GM12872 (cell line): ENCODE data around the gene MAML2.
A peak's percentile ranks its signal among the peaks of the same experiment; 100 is the strongest.

ENCODE experiments used
- TF ChIP-seq, protein P1 (sequence below): IDR thresholded peaks from 3 replicates; pipeline ENCODE4 v1.5.1; 2011; ENCODE audit warnings: low read depth, mild to moderate bottlenecking, low read length, moderate library complexity; ENCODE audit not compliant: insufficient read depth

The MAML2 gene

DNA sequence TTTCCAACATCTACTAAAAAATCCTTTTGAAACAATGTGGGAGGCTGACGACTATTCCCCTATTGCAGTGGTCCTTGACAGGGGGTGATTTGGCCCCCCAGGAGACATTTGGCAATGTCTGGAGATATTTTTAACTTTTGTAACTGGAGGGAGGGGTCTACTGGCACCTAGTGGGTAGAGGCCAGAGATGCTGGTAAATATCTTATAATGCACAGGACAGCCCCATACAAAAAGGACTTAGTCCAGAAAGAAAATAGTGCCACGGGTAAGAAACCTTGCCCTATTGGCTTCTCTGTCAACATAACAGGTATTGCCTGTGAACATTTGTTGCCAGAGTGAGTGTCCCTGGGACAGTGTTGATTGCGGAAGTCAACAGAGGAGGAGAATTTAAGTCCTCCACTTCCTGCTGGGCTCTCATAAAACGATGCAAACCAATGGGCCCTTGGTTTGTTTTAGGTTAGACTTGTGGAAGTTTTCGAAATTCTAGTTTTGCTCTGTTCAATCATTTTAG lies 101.6 kb downstream of the MAML2 start:
- TF ChIP-seq, protein P1, sequence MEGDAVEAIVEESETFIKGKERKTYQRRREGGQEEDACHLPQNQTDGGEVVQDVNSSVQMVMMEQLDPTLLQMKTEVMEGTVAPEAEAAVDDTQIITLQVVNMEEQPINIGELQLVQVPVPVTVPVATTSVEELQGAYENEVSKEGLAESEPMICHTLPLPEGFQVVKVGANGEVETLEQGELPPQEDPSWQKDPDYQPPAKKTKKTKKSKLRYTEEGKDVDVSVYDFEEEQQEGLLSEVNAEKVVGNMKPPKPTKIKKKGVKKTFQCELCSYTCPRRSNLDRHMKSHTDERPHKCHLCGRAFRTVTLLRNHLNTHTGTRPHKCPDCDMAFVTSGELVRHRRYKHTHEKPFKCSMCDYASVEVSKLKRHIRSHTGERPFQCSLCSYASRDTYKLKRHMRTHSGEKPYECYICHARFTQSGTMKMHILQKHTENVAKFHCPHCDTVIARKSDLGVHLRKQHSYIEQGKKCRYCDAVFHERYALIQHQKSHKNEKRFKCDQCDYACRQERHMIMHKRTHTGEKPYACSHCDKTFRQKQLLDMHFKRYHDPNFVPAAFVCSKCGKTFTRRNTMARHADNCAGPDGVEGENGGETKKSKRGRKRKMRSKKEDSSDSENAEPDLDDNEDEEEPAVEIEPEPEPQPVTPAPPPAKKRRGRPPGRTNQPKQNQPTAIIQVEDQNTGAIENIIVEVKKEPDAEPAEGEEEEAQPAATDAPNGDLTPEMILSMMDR = peak; percentile 43; the same call in 1 of the 3 replicates

DNA sequence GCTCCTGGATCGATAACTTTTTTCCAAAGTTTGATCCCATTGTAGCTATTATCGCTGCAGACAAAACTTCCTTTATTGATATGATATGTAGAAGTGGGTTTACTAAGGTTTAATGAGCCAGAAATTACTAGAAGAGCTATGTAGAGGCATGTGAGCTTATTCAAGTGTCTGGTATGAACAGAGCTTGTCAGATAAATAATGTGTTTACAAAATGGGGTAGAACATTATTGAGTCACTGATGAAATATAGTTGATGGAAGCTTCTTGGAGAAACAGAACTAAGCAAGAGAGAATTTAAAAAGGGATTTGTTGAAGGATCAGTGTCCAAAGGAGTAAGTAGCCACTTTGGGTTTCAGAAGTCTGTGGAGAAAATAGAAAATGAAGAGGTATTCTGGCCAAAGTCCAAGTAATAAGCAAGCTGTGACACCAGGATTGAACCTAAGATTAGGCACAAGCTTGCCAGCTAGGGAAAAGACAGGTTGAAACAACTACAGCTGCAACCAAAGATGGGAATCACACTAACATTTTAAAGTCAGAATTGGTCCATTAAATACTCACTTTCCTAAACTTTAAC lies 104.3 kb downstream of the MAML2 start:
- TF ChIP-seq, protein P1 = no peak

DNA sequence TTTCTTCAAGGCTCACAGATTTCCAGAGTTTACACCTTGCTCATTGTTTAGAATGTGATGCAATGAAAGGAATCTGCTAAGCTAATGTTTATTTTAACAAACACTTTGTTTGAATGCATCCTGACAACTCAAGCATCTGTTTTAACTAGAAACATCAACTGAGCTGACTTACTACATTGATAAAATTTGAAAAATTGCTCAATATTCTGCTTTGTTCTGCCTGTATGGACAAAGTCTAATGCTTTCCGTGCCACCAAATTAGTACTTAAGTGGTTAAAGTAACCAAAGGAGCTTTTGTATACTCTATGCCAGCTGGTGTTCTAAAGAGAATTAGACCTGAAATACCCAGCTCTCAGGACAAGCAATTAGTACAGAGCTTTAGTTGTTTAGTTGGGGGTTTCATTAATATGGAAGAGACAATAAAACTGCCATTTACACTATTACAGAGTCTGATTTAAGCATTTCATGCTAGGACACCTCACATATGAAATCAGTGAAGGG lies 105.2 kb downstream of the MAML2 start:
- TF ChIP-seq, protein P1 = no peak

DNA sequence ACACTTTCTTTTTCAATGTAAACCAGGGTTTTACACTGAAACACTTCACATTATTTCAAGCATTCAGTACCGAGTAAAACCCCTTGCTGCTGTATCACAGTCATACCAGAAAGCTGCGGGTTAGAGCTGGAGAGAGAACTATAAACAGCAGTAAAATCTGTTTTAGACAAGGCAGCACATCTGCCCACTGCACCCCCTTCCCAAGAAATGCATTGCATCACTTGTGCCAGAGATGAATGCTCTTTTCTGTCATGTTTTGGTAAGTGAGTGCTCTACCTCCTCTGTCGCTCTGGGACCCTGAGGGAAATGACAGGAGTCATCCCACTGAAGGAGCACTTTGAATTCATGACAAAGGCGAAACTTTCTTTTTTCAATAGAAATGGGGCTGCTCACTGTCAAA lies 107.2 kb downstream of the MAML2 start:
- TF ChIP-seq, protein P1 = no peak

DNA sequence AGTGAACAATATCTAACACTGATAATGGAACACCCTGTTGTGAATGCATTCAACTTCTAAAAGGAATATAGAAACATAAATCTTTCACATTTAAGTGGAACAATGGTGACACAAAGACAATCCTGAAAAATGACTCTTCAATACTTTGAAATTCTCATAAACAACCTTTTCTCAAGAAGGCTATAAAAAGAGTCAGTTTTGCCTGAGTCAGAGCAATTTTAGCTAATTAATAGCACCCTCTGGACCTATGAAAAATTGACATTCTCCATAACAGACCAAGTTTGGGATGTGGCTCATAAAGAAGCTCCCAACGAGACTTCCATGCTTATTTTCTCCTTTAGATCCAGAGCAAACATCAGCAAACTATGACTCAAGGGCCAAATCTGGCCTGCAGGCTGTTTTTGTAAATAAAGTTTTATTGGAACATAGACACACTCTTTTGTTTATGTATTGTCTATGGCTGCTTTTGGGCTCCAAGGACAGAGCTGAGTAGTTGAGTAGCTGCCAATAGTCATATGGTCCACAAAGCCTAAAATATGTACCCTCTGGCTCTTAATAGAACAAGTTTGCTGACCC lies 108.0 kb downstream of the MAML2 start:
- TF ChIP-seq, protein P1 = no peak

DNA sequence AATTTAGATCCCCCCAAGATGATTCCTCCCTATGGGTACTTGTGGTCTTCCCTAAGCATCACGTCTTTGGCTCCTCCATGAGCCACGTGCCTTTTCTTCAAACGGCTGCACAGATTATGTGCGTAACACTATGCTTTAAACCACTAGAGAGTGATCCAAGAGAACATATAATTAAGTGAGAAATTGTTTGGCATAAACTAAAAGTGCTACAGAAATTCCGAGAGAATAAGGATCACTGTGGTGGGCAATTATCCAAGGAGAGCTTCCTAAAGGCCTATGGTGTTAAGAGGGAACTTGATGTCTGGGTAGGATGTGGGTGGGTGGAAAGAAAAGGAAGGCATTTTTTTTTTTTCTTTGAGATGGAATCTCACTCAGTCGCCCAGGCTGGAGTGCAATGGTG lies 110.9 kb downstream of the MAML2 start:
- TF ChIP-seq, protein P1 = no peak

DNA sequence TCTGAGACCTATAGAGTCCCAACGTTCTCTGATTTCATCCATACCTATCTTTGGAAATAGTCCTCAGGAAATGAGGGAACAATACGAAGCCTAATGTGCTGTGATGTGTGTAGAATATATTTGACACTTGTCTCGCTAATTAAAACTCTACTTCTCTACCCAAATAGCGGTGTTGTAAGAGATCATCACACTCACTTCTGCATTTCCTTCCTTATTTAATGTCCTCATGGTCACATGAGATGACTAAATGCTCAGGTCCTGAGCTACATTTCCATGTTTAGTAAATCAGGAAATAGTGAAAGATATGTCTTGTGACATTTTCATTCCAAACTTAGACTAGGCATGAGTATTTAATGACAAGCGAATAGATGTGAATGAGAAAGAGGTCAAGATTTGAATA lies 112.3 kb downstream of the MAML2 start:
- TF ChIP-seq, protein P1 = no peak
